GM21619 (cell line): ENCODE data around the gene GPI.
A peak's percentile ranks its signal among the peaks of the same experiment; 100 is the strongest.

Source experiments
- ATAC-seq: cut with Tn5 transposase; IDR thresholded peaks from one replicate; pipeline ENCODE4 v1.9.1; 2021; ENCODE audit not compliant: unreplicated experiment

The GPI gene

GRCh38 chr19:34402074-34402600 is 37.1 kb downstream of the GPI start:
- ATAC-seq, result no peak

- ATAC-seq, result peak; percentile 14
These were observed 38.8 kb downstream of the GPI start for GRCh38 chr19:34403784-34404108.

DNA sequence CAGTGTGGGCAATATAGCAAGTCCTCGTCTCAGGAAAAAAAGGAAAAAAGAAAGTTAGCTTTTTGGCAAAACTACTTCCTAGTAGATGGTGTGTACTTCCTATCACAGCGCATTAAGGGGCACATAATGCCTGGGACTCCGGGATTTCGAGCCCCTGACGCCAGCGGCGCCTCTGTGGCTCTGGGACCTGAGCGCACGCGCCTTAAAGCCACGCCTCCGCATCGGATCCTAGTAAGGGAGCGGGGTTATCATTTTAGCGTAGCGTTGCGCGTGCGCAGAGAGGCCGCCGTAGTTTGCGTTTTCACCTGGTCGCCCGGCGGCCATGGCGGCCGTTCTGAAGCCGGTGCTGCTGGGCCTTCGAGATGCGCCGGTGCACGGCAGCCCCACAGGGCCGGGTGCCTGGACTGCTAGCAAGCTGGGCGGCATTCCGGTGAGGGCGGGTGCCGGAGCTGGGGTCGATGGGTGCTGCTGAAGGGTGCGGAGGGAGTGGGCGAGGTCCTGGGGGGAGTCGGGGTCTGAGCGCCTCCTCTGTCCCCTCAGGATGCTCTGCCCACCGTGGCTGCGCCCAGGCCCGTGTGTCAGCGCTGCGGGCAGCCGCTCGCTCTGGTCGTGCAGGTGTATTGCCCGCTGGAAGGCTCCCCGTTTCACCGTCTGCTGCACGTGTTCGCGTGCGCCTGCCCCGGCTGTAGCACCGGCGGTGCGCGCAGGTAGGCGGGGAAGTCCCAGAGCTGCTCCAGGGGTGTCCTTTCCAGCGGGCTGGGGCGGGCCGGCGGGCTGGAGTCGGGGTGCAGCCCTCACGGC is 39.3 kb downstream of the GPI start, which contains the start of gene PDCD2L:
PDCD2L (plus strand) TSS at position 291 of the 801 bp plus-strand sequence; CDS start at position 323, 32 bp downstream.
- ATAC-seq, result peak; percentile 85

- ATAC-seq, result no peak
These were observed 41.1 kb downstream of the GPI start for GRCh38 chr19:34405892-34406660.

DNA sequence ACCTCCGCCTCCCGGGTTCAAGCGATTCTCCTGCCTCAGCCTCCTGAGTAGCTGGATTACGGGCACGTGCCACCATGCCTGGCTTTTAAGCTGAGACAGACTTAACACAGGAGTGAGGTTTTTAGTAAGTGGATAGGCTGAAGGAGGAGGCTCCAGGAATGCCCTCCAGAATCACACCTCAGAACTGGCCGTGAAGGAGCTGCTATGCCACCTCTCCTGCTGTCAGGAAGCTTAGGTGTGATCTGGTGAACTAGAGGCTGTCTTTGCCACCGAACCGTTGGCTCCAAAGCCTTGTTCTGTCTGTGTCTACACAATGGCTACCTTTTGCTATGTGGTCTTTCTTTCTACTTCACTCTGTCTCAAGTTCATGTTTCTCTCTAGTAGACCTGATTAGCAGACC is 43.4 kb downstream of the GPI start:
- no peak for ATAC-seq

- no peak for ATAC-seq
These were observed 44.5 kb downstream of the GPI start for GRCh38 chr19:34409189-34410164.

DNA sequence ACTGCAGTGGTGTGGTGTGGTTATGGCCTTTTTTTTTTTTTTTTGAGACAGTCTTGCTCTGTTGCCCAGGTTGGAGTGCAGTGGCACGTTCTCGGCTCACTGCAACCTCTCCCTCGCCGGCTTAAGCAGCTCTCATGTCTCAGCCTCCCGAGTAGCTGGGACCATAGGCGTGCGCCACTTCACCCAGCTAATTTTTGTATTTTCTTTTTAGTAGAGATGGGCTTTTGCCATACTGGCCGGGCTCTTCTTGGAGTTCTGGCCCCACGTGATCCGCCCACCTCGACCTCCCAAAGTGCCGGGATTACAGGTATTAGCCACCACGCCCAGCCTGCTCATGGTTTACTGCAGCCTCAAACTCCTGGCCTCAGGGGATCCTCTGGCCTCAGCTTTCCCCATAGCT is 46.2 kb downstream of the GPI start:
- no peak for ATAC-seq

DNA sequence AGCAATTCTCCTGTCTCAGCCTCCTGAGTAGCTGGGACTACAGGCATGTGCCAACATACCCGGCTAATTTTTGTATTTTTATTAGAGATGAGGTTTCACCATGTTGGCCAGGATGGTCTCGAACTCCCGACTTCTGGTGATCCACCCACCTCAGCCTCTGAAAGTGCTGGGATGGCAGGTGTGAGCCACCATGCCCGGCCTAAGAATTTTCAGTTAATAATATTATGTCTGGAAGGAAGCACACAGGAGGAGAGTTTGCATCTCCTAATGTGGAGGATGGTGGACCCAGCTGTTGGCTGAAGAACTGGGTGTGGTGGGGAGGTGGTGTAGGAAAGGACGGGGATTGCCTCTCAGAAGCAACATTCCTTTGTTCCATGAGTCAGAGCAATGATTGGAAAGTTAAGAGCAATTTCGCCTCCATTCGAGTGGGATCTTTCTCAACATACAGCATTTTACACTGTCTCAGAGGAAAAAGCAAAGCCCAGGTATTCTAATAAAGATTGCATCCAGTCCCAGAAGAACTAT is 51.1 kb downstream of the GPI start:
- ATAC-seq, result no peak

DNA sequence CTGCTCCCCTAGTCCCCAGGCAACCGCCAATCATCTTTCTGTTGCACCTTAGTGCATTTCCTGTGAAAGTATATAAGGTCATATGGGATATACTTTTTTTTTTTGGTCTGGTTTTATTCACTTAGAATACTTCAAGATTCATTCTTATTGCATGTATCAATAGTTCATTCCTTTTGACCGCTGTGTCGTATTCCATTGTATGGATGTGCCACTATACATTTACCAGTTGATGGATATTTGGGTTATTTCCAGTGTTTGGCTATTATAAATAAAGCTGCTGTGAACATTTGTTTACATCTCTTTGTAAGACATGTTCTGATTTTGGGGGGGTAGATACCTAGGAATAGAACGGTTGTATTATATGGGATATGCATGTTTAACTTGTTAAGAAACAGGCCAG is 53.3 kb downstream of the GPI start:
- ATAC-seq, result no peak

DNA sequence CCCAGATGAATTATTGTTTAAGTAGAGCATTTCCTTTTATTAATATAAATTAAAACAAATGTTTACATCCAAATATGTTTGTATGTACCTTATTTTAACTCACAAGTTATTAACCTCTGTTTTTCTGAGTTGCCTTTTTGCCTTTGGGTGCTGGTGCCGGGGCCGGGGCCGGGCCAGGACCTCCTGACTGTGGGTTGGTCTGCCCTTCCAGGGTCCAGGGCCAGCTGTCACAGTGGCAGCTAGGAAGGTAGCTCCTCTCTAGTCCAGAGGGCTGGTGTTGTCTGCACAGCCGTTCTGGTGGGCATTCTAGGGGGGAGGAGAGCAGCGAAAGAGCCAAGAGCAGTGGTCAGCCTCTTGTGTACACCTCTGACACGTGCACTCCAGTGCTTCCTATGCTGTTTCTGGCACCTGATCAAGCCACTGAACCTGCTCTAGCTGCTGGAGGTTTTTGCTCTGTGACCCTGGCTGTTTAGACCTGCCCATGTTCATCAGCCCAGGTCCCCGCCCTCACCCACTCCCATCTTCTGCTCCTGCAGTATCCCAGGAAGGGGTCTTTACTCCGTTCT is 61.2 kb downstream of the GPI start:
- ATAC-seq, result no peak

DNA sequence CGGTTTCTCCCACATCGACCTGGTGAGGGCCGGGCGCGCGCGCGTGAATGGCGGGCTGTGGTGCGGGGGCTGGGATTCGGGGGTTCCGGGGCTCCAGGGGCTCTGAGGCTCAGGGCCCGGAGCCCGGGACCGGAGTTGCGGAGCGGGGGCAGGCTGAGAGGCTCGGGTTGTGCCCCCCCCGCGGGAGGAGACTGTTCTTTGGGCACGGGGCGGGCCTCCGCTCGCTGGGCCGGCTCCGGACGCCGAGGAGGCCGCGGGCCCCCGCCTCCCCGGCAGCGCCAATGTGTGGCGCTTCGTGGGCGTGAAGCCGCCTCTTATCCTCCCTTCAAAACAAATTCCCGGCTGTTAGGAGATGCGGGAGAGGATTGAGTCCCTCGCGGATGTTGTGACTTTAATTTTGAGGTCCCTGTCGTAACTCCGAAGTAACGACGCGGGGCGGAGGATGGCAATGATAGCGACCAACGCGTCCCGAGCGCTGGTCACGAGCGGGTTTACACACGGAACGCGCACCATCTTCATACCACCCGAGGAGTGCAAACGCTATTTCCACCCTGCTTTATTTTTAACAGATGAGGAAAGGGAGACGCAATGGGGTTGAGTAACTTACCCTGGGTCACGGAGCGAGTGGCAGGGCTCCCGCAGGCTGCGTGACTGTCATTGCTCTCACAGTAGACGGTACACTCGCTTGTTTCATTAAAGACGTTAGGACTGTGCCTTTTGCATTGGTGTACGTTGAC is 63.7 kb downstream of the GPI start:
- ATAC-seq, result peak; percentile 47

GRCh38 chr19:34429553-34429952 is 64.6 kb downstream of the GPI start:
- no peak for ATAC-seq

GRCh38 chr19:34430738-34431625 is 66.0 kb downstream of the GPI start:
- ATAC-seq, result peak; percentile 41

DNA sequence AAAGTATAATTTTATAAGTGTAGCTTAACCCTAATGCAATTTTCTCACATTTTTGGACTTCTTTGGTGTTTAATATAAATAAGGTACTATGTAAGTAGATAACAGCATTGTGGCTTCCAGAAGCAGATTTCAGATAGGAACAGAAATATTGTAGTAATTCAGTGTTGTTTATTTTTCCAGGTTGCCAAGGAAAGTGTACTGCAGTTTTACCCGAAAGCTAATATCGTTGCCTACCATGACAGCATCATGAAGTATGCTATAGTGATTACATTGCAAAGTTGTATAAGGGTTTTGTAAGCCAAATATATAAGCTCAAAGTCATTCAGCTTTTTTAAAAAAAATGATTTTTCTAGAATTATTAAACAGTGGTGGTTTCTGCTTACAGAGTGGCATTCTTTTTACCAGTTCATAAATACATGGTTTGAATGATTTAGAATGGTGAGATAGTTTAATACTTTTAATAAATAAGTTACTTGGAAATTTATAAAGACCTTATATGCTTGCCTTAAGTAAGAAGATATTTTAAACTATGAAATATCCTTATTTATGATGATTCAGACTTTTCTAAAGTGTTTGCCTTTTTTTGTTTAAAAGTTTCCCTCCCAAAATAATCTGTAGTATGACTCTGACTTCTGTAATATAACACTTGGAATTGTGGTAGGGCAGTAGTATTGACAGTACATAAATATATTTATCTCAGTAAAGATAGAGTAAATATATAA is 66.8 kb downstream of the GPI start:
- no peak for ATAC-seq

DNA sequence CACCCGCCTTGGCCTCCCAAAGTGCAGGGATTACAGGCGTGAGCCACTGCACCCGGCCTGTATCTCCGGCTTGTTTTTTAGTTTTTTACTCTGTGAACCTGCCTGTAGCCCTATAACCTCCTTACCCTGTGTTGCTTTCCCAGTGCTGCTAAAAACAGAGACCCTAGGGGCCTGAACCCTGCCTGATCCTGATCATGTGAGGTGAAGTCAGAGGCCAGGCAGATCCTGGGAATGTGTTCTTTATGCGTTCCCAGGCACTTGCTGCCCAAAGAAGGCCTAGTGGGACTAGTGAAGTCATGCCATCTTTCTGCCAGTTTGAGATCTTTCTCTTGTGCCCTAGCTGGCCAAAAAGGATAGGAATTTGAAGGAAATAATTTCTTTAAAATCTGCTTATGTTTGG is 67.8 kb downstream of the GPI start:
- ATAC-seq, result no peak

DNA sequence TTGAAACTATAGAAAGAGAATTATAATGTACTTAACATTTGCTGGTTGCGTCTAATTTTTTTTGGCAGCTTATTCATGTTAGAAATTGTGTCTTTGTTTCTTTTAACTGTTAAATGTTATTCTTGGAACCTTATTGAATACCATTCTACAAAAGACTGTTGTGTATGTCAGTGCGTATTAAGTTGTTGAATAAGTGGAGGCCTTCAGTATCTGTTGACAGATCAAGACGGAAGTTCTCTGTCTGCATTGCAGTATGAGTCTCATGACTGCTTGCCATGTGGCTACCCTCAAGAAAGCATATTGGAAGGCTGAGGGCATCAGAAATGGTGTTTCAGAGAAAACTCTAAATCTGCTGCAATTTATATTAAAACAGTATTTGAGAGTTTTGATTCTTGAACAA is 71.7 kb downstream of the GPI start:
- no peak for ATAC-seq

DNA sequence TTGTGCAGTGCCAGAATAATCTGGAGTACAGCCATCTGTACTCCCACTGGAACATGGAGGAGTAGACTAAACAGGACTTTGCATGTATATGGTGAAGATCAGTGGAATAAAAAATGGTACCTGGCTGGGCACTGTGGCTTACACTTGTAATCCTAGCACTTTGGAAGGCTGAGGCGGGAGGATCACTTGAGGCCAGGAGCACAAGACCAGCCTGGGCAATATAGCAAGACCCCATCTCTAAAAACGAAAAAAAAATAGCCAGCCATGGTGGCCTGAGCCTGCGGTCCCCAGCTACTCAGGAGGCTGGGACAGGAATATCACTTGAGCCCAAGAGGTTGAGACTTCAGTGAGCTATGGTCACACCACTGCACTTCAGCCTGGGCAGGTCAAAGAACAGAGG is 83.2 kb downstream of the GPI start:
- ATAC-seq, result no peak
